Astrocyte (in vitro differentiated cells and primary cell): ENCODE results near the gene BACH2. TPM values are rescaled to one million over a fixed set of nuclear protein-coding genes. Genes with fewer than 3 reads are reported as not detected.

Source experiments
- DNase-seq: peaks from one replicate; pipeline ENCODE4 v3.0.0-alpha.2; 2010; ENCODE audit warnings: low read depth
- FAIRE-seq: peaks from 2 replicates; lab custom pipeline; 2011; peaks lifted over from hg19 to GRCh38; lab: Jason Lieb, UNC
- H2AFZ ChIP-seq: 2 replicates; pipeline ENCODE4 v1.6.0; 2012; ENCODE audit warnings: low read depth, low read length, inconsistent platforms
- H3K27ac ChIP-seq: 2 replicates; pipeline ENCODE4 v1.5.1; 2011; ENCODE audit warnings: low read depth, low read length, inconsistent platforms
- H3K27me3 ChIP-seq: 2 replicates; pipeline ENCODE4 v1.6.0; 2011; ENCODE audit warnings: low read length, inconsistent platforms; ENCODE audit not compliant: insufficient read depth
- H3K36me3 ChIP-seq: 2 replicates; pipeline ENCODE4 v1.5.1; 2011; ENCODE audit warnings: low read length, inconsistent platforms; ENCODE audit not compliant: insufficient read depth
- H3K4me1 ChIP-seq: 2 replicates; pipeline ENCODE4 v1.5.1; 2011; ENCODE audit warnings: low read length, inconsistent platforms; ENCODE audit not compliant: insufficient read depth
- H3K4me2 ChIP-seq: 2 replicates; pipeline ENCODE4 v1.6.0; 2012; ENCODE audit warnings: low read length, inconsistent platforms
- H3K4me3 ChIP-seq: 2 replicates; pipeline ENCODE4 v1.5.1; 2011; ENCODE audit warnings: low read depth, mild to moderate bottlenecking, low read length, inconsistent platforms; ENCODE audit not compliant: insufficient read depth
- H3K79me2 ChIP-seq: 2 replicates; pipeline ENCODE4 v1.6.0; 2012; ENCODE audit warnings: mild to moderate bottlenecking, low read length, inconsistent platforms; ENCODE audit not compliant: insufficient read depth
- H3K9ac ChIP-seq: 2 replicates; pipeline ENCODE4 v1.6.0; 2012; ENCODE audit warnings: mild to moderate bottlenecking, low read length, inconsistent platforms
- H3K9me3 ChIP-seq: 2 replicates; pipeline ENCODE4 v1.5.1; 2012; ENCODE audit warnings: low read depth, mild to moderate bottlenecking, low read length, inconsistent platforms; ENCODE audit not compliant: insufficient read depth
- H4K20me1 ChIP-seq: 2 replicates; pipeline ENCODE4 v1.6.0; 2012; ENCODE audit warnings: low read length, inconsistent platforms; ENCODE audit not compliant: insufficient read depth
- H3K27ac Mint-ChIP-seq: one replicate; pipeline ENCODE4 v1.8.0; 2021; ENCODE audit warnings: mild to moderate bottlenecking, mixed read lengths; ENCODE audit not compliant: unreplicated experiment
- H3K27me3 Mint-ChIP-seq: one replicate; pipeline ENCODE4 v1.8.0; 2021; ENCODE audit warnings: low read depth, mixed read lengths; ENCODE audit not compliant: unreplicated experiment
- H3K36me3 Mint-ChIP-seq: one replicate; pipeline ENCODE4 v1.8.0; 2021; ENCODE audit warnings: low read depth, mixed read lengths; ENCODE audit not compliant: unreplicated experiment
- H3K4me1 Mint-ChIP-seq: one replicate; pipeline ENCODE4 v1.8.0; 2021; ENCODE audit warnings: low read depth, mixed read lengths; ENCODE audit not compliant: unreplicated experiment
- H3K4me3 Mint-ChIP-seq: one replicate; pipeline ENCODE4 v1.8.0; 2021; ENCODE audit warnings: mild to moderate bottlenecking, moderate library complexity, mixed read lengths; ENCODE audit not compliant: unreplicated experiment
- H3K9me3 Mint-ChIP-seq: one replicate; pipeline ENCODE4 v1.8.0; 2021; ENCODE audit warnings: mild to moderate bottlenecking, mixed read lengths; ENCODE audit not compliant: unreplicated experiment
- EZH2 ChIP-seq: IDR thresholded peaks from 2 replicates; pipeline ENCODE4 v1.6.1; 2012; ENCODE audit warnings: mild to moderate bottlenecking, low read length, inconsistent platforms; ENCODE audit not compliant: insufficient read depth
- total RNA-seq: library from RNA; stranded (reverse); gene quantifications from 2 replicates; pipeline ENCODE4 v1.2.1, GENCODE V29; 2021
- TF ChIP-seq, protein P1 (sequence below): IDR thresholded peaks from 2 replicates; pipeline ENCODE4 v1.5.1; 2011; ENCODE audit warnings: low read depth, mild to moderate bottlenecking, inconsistent platforms, low read length, moderate library complexity; ENCODE audit not compliant: insufficient read depth

Gene BACH2
- total RNA-seq, 1 donor from 2014 or later: 17.5 TPM

DNA sequence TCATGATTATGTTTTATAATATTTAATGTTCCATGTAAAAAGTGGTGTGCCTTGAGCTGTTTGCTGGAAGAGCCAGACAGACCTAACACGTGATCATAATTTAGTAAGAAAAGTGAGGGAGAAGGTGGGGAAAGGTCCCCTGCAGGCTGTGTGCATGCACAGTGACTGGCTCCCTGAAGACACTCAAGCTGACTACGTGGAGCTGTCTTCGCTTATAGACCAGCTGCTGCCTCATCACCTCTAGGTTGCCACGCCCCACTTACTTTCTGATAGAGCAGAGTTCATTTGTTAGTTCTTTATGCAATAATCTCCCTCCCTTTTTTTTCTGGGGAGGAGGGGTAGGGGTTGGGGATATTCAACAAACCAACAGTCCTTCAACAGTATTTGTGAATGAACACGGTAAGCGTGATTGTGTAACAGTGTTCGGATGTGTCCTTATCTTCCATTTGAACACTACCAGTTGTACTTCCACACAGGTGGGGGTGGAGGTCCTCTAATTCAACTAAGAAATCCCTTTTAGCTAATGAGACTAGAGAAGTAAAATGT lies 157.3 kb downstream of the BACH2 start:
- Histone ChIP-seq H3K9ac (no peak overlapping the region), H2AFZ (no peak overlapping the region), H3K27ac (no peak overlapping the region), H3K27me3 (no peaks in the 10 kb centered on the region), H3K4me2 (no peak overlapping the region), H4K20me1 (no peaks in the 10 kb centered on the region), H3K4me1 (peaks cover 32% of the 10 kb centered on the region), H3K36me3 (no peaks in the 10 kb centered on the region), H3K79me2 (no peaks in the 10 kb centered on the region), H3K9me3 (no peaks in the 10 kb centered on the region), H3K4me3 (no peak overlapping the region)
- Mint-ChIP-seq H3K27ac (peak overlapping the region; percentile 69), H3K27me3 (no peaks in the 10 kb centered on the region), H3K9me3 (no peaks in the 10 kb centered on the region), H3K4me3 (no peak overlapping the region), H3K4me1 (peaks cover 30% of the 10 kb centered on the region), H3K36me3 (no peaks in the 10 kb centered on the region)
- no peak for DNase-seq
- TF ChIP-seq, protein P1, sequence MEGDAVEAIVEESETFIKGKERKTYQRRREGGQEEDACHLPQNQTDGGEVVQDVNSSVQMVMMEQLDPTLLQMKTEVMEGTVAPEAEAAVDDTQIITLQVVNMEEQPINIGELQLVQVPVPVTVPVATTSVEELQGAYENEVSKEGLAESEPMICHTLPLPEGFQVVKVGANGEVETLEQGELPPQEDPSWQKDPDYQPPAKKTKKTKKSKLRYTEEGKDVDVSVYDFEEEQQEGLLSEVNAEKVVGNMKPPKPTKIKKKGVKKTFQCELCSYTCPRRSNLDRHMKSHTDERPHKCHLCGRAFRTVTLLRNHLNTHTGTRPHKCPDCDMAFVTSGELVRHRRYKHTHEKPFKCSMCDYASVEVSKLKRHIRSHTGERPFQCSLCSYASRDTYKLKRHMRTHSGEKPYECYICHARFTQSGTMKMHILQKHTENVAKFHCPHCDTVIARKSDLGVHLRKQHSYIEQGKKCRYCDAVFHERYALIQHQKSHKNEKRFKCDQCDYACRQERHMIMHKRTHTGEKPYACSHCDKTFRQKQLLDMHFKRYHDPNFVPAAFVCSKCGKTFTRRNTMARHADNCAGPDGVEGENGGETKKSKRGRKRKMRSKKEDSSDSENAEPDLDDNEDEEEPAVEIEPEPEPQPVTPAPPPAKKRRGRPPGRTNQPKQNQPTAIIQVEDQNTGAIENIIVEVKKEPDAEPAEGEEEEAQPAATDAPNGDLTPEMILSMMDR: no peak
- no peak for TF ChIP-seq EZH2
- FAIRE-seq: no peak

GRCh38 chr6:90136837-90137568 lies 159.6 kb downstream of the BACH2 start:
- Histone ChIP-seq H3K4me3 (no peak overlapping the region), H2AFZ (no peak overlapping the region), H3K36me3 (no peaks in the 10 kb centered on the region), H4K20me1 (no peaks in the 10 kb centered on the region), H3K9me3 (no peaks in the 10 kb centered on the region), H3K27ac (peak overlapping the region; percentile 90), H3K9ac (peak overlapping the region; percentile 80), H3K79me2 (no peaks in the 10 kb centered on the region), H3K27me3 (no peaks in the 10 kb centered on the region), H3K4me2 (peak overlapping the region; percentile 68), H3K4me1 (peaks cover 32% of the 10 kb centered on the region)
- Mint-ChIP-seq H3K4me1 (peaks cover 30% of the 10 kb centered on the region), H3K27me3 (no peaks in the 10 kb centered on the region), H3K36me3 (no peaks in the 10 kb centered on the region), H3K9me3 (no peaks in the 10 kb centered on the region), H3K27ac (peak overlapping the region; percentile 93), H3K4me3 (no peak overlapping the region)
- no peak for FAIRE-seq
- no peak for DNase-seq
- no peak for TF ChIP-seq EZH2
- TF ChIP-seq, protein P1: no peak

- Histone ChIP-seq H3K9me3 (no peaks in the 10 kb centered on the region), H3K4me3 (peak overlapping the region; percentile 25), H3K4me1 (peaks cover 35% of the 10 kb centered on the region), H3K27ac (peak overlapping the region; percentile 90), H3K36me3 (no peaks in the 10 kb centered on the region), H4K20me1 (no peaks in the 10 kb centered on the region), H3K79me2 (no peaks in the 10 kb centered on the region), H3K9ac (peak overlapping the region; percentile 80), H3K4me2 (peak overlapping the region; percentile 75), H3K27me3 (no peaks in the 10 kb centered on the region), H2AFZ (no peak overlapping the region)
- Mint-ChIP-seq H3K27me3 (no peaks in the 10 kb centered on the region), H3K27ac (peak overlapping the region; percentile 93), H3K9me3 (no peaks in the 10 kb centered on the region), H3K4me1 (peaks cover 30% of the 10 kb centered on the region), H3K4me3 (no peak overlapping the region), H3K36me3 (no peaks in the 10 kb centered on the region)
- TF ChIP-seq EZH2: no peak
- TF ChIP-seq, protein P1: no peak
- DNase-seq (peak; percentile 59), FAIRE-seq (no peak)
Measured at GRCh38 chr6:90136176-90136575, 160.5 kb downstream of the BACH2 start.
